Measurements from ENCODE around the gene MKRN3.

Gene MKRN3

GRCh38 chr15:23548071-23548470 lies 17.4 kb upstream of the MKRN3 start:
- Histone ChIP-seq H3K27ac (no peak overlapping the region), H3K27me3 (ENCODE audit: control insufficient read depth, insufficient read depth, low read length) (no peaks in the 10 kb centered on the region), H3K9ac (no peak overlapping the region), H2AFZ (no peak overlapping the region), H3K79me2 (no peaks in the 10 kb centered on the region), H3K4me2 (ENCODE audit: low read length) (no peak overlapping the region), H3K4me3 (ENCODE audit: low read depth, low read length) (no peak overlapping the region), H3K36me3 (ENCODE audit: control insufficient read depth, insufficient read depth, low read length) (no peaks in the 10 kb centered on the region), H3K4me1 (no peaks in the 10 kb centered on the region), H3K9me3 (ENCODE audit: control insufficient read depth, low read length) (no peaks in the 10 kb centered on the region)
- no peak for TF ChIP-seq CTCF (IDR thresholded peaks at IDR 0.05)

- no peaks in the 10 kb centered on the region for H3K9me3 ChIP-seq (ENCODE audit: control insufficient read depth, low read length)
- no peak overlapping the region for H3K4me3 ChIP-seq (ENCODE audit: low read depth, low read length)
- no peaks in the 10 kb centered on the region for H3K36me3 ChIP-seq (ENCODE audit: control insufficient read depth, insufficient read depth, low read length)
- H3K4me2 ChIP-seq (ENCODE audit: low read length): no peak overlapping the region
- H3K27me3 ChIP-seq (ENCODE audit: control insufficient read depth, insufficient read depth, low read length): no peaks in the 10 kb centered on the region
- no peak for TF ChIP-seq CTCF (IDR thresholded peaks at IDR 0.05)
- no peaks in the 10 kb centered on the region for H3K4me1 ChIP-seq
- no peak overlapping the region for H2AFZ ChIP-seq
- no peaks in the 10 kb centered on the region for H3K79me2 ChIP-seq
- H3K27ac ChIP-seq: no peak overlapping the region
- H3K9ac ChIP-seq: no peak overlapping the region
Observed at GRCh38 chr15:23561914-23562313, 3.6 kb upstream of the MKRN3 start.

DNA sequence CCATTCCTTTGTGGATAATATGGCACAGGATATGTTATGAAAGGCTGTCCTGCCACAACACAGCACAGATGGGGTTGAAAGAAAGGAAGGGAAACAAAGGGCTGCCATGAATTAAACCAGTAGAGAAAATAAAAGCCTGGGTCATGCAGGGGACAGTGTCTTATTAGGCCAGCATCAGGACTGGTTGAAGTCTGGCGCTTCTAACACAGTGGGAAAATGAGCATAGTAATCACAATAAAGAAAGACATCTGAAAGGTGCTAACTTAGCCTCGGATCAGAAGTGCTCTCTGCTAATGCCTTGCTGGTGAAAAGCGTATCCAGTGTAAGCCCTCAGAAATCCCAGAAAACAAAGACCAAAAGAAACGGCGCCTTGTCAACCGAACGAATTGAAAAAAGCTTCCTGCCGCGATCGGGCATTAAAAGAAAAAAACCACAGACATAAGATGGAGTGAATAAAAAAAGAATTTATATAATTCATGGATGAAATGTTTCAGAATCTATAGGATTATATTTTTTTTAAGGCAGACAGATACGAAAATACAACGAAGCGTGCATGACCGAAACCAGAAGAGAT lies 566 bp upstream of the MKRN3 start:
- H3K36me3 ChIP-seq (ENCODE audit: control insufficient read depth, insufficient read depth, low read length): no peaks in the 10 kb centered on the region
- H3K4me1 ChIP-seq: no peaks in the 10 kb centered on the region
- H2AFZ ChIP-seq: no peak overlapping the region
- no peaks in the 10 kb centered on the region for H3K27me3 ChIP-seq (ENCODE audit: control insufficient read depth, insufficient read depth, low read length)
- no peaks in the 10 kb centered on the region for H3K9me3 ChIP-seq (ENCODE audit: control insufficient read depth, low read length)
- no peaks in the 10 kb centered on the region for H3K79me2 ChIP-seq
- H3K4me3 ChIP-seq (ENCODE audit: low read depth, low read length): no peak overlapping the region
- H3K9ac ChIP-seq: no peak overlapping the region
- H3K27ac ChIP-seq: no peak overlapping the region
- H3K4me2 ChIP-seq (ENCODE audit: low read length): no peak overlapping the region
- no peak for TF ChIP-seq CTCF (IDR thresholded peaks at IDR 0.05)

- H3K4me1 ChIP-seq: no peaks in the 10 kb centered on the region
- H3K4me2 ChIP-seq (ENCODE audit: low read length): no peak overlapping the region
- H2AFZ ChIP-seq: no peak overlapping the region
- no peak overlapping the region for H3K27ac ChIP-seq
- no peaks in the 10 kb centered on the region for H3K36me3 ChIP-seq (ENCODE audit: control insufficient read depth, insufficient read depth, low read length)
- no peaks in the 10 kb centered on the region for H3K79me2 ChIP-seq
- no peak overlapping the region for H3K4me3 ChIP-seq (ENCODE audit: low read depth, low read length)
- no peaks in the 10 kb centered on the region for H3K27me3 ChIP-seq (ENCODE audit: control insufficient read depth, insufficient read depth, low read length)
- no peaks in the 10 kb centered on the region for H3K9me3 ChIP-seq (ENCODE audit: control insufficient read depth, low read length)
- no peak overlapping the region for H3K9ac ChIP-seq
- no peak for TF ChIP-seq CTCF (IDR thresholded peaks at IDR 0.05)
Observed at GRCh38 chr15:23566071-23566554, 639 bp downstream of the MKRN3 start.

DNA sequence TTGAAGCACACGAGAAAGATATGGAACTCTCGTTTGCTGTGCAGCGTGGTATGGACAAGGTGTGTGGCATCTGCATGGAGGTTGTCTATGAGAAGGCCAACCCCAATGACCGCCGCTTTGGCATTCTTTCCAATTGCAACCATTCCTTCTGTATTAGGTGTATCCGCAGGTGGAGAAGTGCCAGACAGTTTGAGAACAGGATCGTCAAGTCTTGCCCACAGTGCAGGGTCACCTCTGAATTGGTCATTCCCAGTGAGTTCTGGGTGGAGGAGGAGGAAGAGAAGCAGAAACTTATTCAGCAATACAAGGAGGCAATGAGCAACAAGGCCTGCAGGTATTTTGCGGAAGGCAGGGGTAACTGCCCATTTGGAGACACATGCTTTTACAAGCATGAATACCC lies 1.2 kb downstream of the MKRN3 start:
- H3K9ac ChIP-seq: no peak overlapping the region
- no peaks in the 10 kb centered on the region for H3K9me3 ChIP-seq (ENCODE audit: control insufficient read depth, low read length)
- no peak overlapping the region for H2AFZ ChIP-seq
- H3K4me2 ChIP-seq (ENCODE audit: low read length): no peak overlapping the region
- no peaks in the 10 kb centered on the region for H3K79me2 ChIP-seq
- H3K27ac ChIP-seq: no peak overlapping the region
- H3K4me1 ChIP-seq: no peaks in the 10 kb centered on the region
- H3K27me3 ChIP-seq (ENCODE audit: control insufficient read depth, insufficient read depth, low read length): no peaks in the 10 kb centered on the region
- TF ChIP-seq CTCF (IDR thresholded peaks at IDR 0.05): no peak
- H3K36me3 ChIP-seq (ENCODE audit: control insufficient read depth, insufficient read depth, low read length): no peaks in the 10 kb centered on the region
- no peak overlapping the region for H3K4me3 ChIP-seq (ENCODE audit: low read depth, low read length)
